OCI-LY1 (cell line): Measurements from ENCODE around the gene DYRK2.

Experiments
- H2AFZ ChIP-seq: fragments of 200-600 bp; sonication (generic), shearing (Covaris generic); 2 replicates; pipeline ENCODE4 v1.6.0; 2014; ENCODE audit warnings: antibody characterized with exemption, mild to moderate bottlenecking, low read length
- H3F3A ChIP-seq: fragments of 200-600 bp; sonication (generic), shearing (Covaris generic); 2 replicates; pipeline ENCODE4 v1.6.0; 2014; ENCODE audit warnings: mild to moderate bottlenecking, antibody characterized with exemption, low read length, moderate library complexity; ENCODE audit not compliant: insufficient read depth
- H3K27ac ChIP-seq: fragments of 200-600 bp; sonication (generic); 2 replicates; pipeline ENCODE4 v1.5.1; 2014; ENCODE audit warnings: low read length, mixed run types, mild to moderate bottlenecking, low read depth; ENCODE audit not compliant: poor library complexity, severe bottlenecking
- H3K27me3 ChIP-seq: fragments of 200-600 bp; sonication (generic); 2 replicates; pipeline ENCODE4 v1.6.0; 2014; ENCODE audit warnings: antibody characterized with exemption, mild to moderate bottlenecking, low read length, moderate library complexity; ENCODE audit not compliant: insufficient read depth
- H3K36me3 ChIP-seq: fragments of 200-600 bp; sonication (generic); 2 replicates; pipeline ENCODE4 v1.6.1; 2014; ENCODE audit warnings: mild to moderate bottlenecking, antibody characterized with exemption, low read length, moderate library complexity, mixed read lengths; ENCODE audit not compliant: insufficient read depth
- H3K4me1 ChIP-seq: fragments of 200-600 bp; sonication (generic); 2 replicates; pipeline ENCODE4 v1.5.1; 2014; ENCODE audit warnings: mild to moderate bottlenecking, low read length, moderate library complexity; ENCODE audit not compliant: insufficient read depth, severe bottlenecking
- H3K4me2 ChIP-seq: fragments of 200-600 bp; sonication (generic), shearing (Covaris generic); 2 replicates; pipeline ENCODE4 v1.6.1; 2014; ENCODE audit warnings: low read length
- H3K4me3 ChIP-seq: fragments of 200-600 bp; sonication (generic); 2 replicates; pipeline ENCODE4 v1.5.1; 2014; ENCODE audit warnings: low read length, low read depth, mild to moderate bottlenecking, mixed read lengths; ENCODE audit not compliant: poor library complexity, severe bottlenecking
- H3K79me2 ChIP-seq: fragments of 200-600 bp; shearing (Covaris generic); 2 replicates; pipeline ENCODE4 v1.6.1; 2016; ENCODE audit warnings: mixed run types, low read length, mixed read lengths; ENCODE audit not compliant: insufficient read depth
- H3K9ac ChIP-seq: fragments of 200-600 bp; sonication (generic), shearing (Covaris generic); 2 replicates; pipeline ENCODE4 v1.6.1; 2014; ENCODE audit warnings: mild to moderate bottlenecking, low read length, mixed read lengths
- H3K9me2 ChIP-seq: fragments of 200-600 bp; sonication (generic), shearing (Covaris generic); 2 replicates; pipeline ENCODE4 v1.6.1; 2014; ENCODE audit warnings: low read depth, mild to moderate bottlenecking, low read length, mixed read lengths
- H3K9me3 ChIP-seq: fragments of 200-600 bp; shearing (Covaris generic); 2 replicates; pipeline ENCODE4 v1.6.1; 2014; ENCODE audit warnings: low read length, mixed read lengths
- H4K20me1 ChIP-seq: fragments of 200-600 bp; sonication (generic), shearing (Covaris generic); 2 replicates; pipeline ENCODE4 v1.6.0; 2016; ENCODE audit warnings: mild to moderate bottlenecking, low read length; ENCODE audit not compliant: insufficient read depth
- EZH2 ChIP-seq: fragments of 200-600 bp; sonication (generic), shearing (Covaris generic); IDR thresholded peaks from 2 replicates; pipeline ENCODE4 v1.8.0; 2017; ENCODE audit warnings: borderline replicate concordance, mixed run types, mild to moderate bottlenecking, antibody characterized with exemption, low read length, moderate library complexity, mixed read lengths
- TF ChIP-seq, protein P1 (sequence below): fragments of 200-600 bp; sonication (generic), shearing (Covaris generic); IDR thresholded peaks from 2 replicates; pipeline ENCODE4 v1.5.1; 2017; ENCODE audit warnings: mild to moderate bottlenecking, antibody characterized with exemption, low read length, moderate library complexity, mixed read lengths

Gene DYRK2

DNA sequence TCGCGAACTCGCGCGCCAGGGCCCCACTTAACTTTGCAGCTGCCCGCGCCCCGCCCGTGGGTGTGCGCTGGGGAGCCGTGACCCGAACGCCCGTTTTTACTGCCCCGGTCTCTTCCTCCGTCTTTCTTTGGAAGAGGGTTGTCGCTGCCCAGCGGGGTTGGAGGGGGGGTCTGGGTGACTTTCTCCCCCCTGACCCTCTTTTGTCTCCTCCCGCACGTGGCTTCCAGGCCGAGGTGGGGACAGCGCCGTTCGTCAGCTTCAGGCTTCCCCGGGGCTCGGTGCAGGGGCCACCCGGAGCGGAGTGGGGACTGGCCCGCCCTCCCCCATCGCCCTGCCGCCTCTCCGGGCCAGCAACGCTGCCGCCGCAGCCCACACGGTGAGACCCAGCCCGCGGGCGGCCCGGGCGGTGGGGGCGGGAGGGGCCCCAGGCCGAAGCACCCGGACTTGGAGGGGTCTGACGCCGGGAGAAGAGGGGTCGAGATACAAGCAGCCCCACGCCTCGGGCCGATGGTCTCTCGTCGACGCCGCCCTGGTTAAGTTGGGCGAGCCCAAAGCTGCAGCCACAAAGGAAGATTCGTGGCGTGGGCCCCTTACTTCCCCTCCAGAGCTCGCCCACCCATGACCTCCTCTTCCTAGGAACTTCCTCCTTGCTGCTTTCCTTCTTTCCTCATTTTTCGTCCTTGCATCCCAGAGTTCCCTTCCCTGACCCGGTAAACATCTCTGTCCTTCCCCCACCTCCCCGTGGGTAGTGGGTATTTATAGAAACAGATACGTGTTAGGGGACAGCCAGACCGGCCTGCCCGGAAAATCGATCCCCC, 1.2 kb downstream of the DYRK2 start:
- peak overlapping the region; percentile 69 for H3K27ac ChIP-seq

DNA sequence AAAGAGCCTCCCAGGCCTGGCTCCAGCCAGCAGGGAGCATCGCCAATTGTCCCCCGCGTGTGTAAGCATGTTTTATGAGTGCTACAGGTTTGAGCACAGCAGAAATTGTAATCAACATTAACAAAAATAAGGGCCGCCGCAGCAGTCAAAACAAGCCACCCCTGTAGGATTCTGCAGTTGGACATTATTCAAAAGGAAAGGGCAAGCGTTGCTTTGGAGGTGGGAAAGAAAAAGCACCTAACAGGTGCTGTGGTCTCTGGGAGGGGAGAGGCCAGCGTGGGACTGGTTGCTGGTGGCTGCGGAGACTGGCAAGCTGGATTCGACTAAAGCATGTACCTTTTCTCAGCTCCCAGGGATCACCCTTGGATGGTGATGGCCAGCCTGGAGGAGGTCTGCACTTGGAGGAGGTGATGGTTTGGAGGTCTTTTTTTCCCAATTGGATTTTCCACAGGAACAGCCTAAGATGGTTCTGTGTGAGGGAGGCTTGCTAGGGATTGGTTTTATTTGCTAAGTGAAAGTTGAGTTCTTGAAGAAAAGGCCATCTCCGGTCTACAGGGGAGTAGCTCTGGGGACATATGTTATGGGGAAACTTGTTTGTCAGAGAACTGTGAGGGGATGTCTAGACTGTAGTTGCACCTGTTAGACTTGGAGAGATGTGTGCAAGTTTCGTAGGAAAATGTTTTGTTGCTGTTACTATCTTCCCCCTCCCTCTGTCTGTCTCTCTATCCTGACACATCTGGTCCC, 2.0 kb downstream of the DYRK2 start:
- Histone ChIP-seq H2AFZ (no peak overlapping the region), H3K9ac (peak overlapping the region; percentile 94), H3K4me3 (peak overlapping the region; percentile 98), H3F3A (no peaks in the 10 kb centered on the region), H3K27ac (peak overlapping the region; percentile 69), H4K20me1 (no peaks in the 10 kb centered on the region; the same call in 1 of the 2 replicates), H3K4me2 (peak overlapping the region; percentile 93), H3K27me3 (no peaks in the 10 kb centered on the region), H3K36me3 (peaks cover 16% of the 10 kb centered on the region; the same call in 1 of the 2 replicates), H3K9me2 (no peaks in the 10 kb centered on the region), H3K4me1 (peaks cover 34% of the 10 kb centered on the region), H3K79me2 (peaks cover 63% of the 10 kb centered on the region), H3K9me3 (no peaks in the 10 kb centered on the region)
- TF ChIP-seq, protein P1, sequence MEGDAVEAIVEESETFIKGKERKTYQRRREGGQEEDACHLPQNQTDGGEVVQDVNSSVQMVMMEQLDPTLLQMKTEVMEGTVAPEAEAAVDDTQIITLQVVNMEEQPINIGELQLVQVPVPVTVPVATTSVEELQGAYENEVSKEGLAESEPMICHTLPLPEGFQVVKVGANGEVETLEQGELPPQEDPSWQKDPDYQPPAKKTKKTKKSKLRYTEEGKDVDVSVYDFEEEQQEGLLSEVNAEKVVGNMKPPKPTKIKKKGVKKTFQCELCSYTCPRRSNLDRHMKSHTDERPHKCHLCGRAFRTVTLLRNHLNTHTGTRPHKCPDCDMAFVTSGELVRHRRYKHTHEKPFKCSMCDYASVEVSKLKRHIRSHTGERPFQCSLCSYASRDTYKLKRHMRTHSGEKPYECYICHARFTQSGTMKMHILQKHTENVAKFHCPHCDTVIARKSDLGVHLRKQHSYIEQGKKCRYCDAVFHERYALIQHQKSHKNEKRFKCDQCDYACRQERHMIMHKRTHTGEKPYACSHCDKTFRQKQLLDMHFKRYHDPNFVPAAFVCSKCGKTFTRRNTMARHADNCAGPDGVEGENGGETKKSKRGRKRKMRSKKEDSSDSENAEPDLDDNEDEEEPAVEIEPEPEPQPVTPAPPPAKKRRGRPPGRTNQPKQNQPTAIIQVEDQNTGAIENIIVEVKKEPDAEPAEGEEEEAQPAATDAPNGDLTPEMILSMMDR, result no peak
- TF ChIP-seq EZH2, result no peak

More for the DNA sequence above, 1.2 kb downstream of the DYRK2 start:
- Histone ChIP-seq H4K20me1 (no peaks in the 10 kb centered on the region; the same call in 1 of the 2 replicates), H3K4me2 (peak overlapping the region; percentile 93), H3K9me2 (no peaks in the 10 kb centered on the region), H3K36me3 (peaks cover 16% of the 10 kb centered on the region; the same call in 1 of the 2 replicates), H3K4me3 (peak overlapping the region; percentile 98), H3K79me2 (peaks cover 55% of the 10 kb centered on the region), H2AFZ (no peak overlapping the region), H3F3A (no peaks in the 10 kb centered on the region), H3K9ac (peak overlapping the region; percentile 94), H3K27me3 (no peaks in the 10 kb centered on the region), H3K4me1 (peaks cover 34% of the 10 kb centered on the region), H3K9me3 (no peaks in the 10 kb centered on the region)
- no peak for TF ChIP-seq EZH2
- TF ChIP-seq, protein P1, result no peak

DNA sequence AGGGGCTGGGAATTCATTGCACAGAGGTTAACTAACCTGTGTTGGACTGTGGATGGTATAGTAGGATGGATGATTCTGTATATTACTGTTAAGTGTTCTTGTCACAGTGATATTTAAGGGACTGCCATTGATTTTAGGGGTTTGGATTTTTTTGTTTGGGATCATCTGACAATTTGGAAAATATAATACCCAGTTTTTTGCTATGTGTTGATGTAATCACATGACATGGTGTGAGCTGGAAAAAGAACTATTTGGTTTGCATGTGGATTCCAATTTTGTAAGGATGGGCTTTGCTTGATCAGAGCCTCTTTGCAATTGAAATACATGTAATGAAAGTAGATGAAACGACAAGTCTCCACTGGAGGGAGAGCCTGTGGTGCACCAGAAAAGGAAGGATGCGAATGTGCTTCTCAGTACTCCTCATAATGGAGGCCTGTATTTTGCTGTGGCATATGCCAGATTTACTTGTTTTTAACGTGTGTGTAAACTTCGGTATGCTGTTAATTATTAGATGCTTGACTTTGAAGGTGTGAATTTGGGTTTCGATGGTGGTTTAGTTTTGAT, 2.7 kb downstream of the DYRK2 start:
- H3K79me2 ChIP-seq, result peaks cover 69% of the 10 kb centered on the region
- H3K27me3 ChIP-seq, result no peaks in the 10 kb centered on the region
- peak overlapping the region; percentile 69 for H3K27ac ChIP-seq
- peak overlapping the region; percentile 94; the same call in 1 of the 2 replicates for H3K9ac ChIP-seq
- H4K20me1 ChIP-seq, result no peaks in the 10 kb centered on the region; the same call in 1 of the 2 replicates
- H3K36me3 ChIP-seq, result peaks cover 23% of the 10 kb centered on the region; the same call in 1 of the 2 replicates
- TF ChIP-seq EZH2, result no peak
- TF ChIP-seq, protein P1, result peak; percentile 22; the same call in 1 of the 2 replicates
- H3K4me1 ChIP-seq, result peaks cover 34% of the 10 kb centered on the region
- H2AFZ ChIP-seq, result no peak overlapping the region
- H3K9me3 ChIP-seq, result no peaks in the 10 kb centered on the region
- H3F3A ChIP-seq, result no peaks in the 10 kb centered on the region
- no peaks in the 10 kb centered on the region for H3K9me2 ChIP-seq
- peak overlapping the region; percentile 93 for H3K4me2 ChIP-seq
- H3K4me3 ChIP-seq, result peak overlapping the region; percentile 98
